Measurements from ENCODE around the gene CCDC179.

GRCh38 chr11:22846726-22847125 is 13.5 kb downstream of the CCDC179 start:
- TF ChIP-seq XRCC5 (IDR thresholded peaks at IDR 0.05; ENCODE audit: low read depth, low read length) (no peak), ETV5 (CRISPR knock-in tag; IDR thresholded peaks at IDR 0.05; ENCODE audit: low read depth) (no peak), ZNF384 (IDR thresholded peaks at IDR 0.05; ENCODE audit: low read depth, low read length) (no peak), RNF2 (IDR thresholded peaks at IDR 0.05) (no peak), CTCF (IDR thresholded peaks at IDR 0.05 in 2 of 3, conservative IDR thresholded peaks at IDR 0.05 in 1 of 3; ENCODE audit: insufficient read depth in 2 of 3, low read depth in 1 of 3, low read length in 3 of 3) (no peak), PURB (CRISPR knock-in tag; IDR thresholded peaks at IDR 0.05; ENCODE audit: low read depth) (no peak), HDAC1 (IDR thresholded peaks at IDR 0.05) (no peak), SRF (CRISPR knock-in tag; IDR thresholded peaks at IDR 0.05) (no peak), NCOA1 (IDR thresholded peaks at IDR 0.05; ENCODE audit: low read depth) (no peak)
